ENCODE results near the gene SIRPG. TPM values are rescaled to one million over a fixed set of nuclear protein-coding genes. Genes with fewer than 3 reads are reported as not detected.

The SIRPG gene
- total and polyA plus RNA-seq, 10 of the 15 experiments (the other 5 are each of a cell fraction or from before 2014, with no cell fraction given), result 1.1 to 13.0 (median 4.1) TPM

DNA sequence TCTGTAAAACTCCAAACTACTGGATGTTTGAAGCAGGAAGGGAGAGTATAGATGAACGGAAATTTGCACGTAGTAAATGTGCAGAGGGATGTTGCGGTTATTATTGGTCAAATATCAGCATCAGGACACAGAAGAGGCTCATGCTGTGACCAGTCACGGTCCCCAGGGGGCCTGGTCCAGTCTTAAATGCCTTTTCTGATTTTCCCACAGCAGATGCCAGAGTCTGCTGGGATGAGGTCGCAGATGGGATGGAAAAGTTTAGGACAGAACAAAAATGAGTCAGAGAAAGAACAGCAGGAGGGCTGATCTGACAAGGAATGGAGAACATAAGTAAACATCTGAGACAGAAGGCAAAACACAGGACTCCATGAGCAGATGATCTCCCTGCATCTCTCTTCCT, 11.7 kb upstream of the SIRPG start:
- BruUV-seq (replicated peaks), result no TSS peak
- H3K4me1 ChIP-seq (ENCODE audit: control insufficient read depth, insufficient read depth, low read length), result peaks cover 15% of the 10 kb centered on the region

More for the DNA sequence above, 11.7 kb upstream of the SIRPG start:
- intact Hi-C loops (cut with micrococcal nuclease; ENCODE audit: unreplicated experiment), result no loop called here
- WGBS (ENCODE audit: insufficient coverage, insufficient replicate concordance, low lambda C conversion rate, missing lambda C conversion rate), result 48% methylated on average over 5 of the region's 5 CpGs
- RAD21 ChIA-PET (ENCODE audit: unreplicated experiment), result no interaction called here
- SMC1A ChIA-PET (ENCODE audit: uncharacterized antibody, unreplicated experiment), result no interaction called here
- Histone ChIP-seq H4K20me1 (ENCODE audit: control insufficient read depth, insufficient read depth) (no peaks in the 10 kb centered on the region), H3K4me2 (ENCODE audit: control insufficient read depth, insufficient read depth) (no peak overlapping the region), H3K36me3 (ENCODE audit: control insufficient read depth in 2 of 2, insufficient read depth in 2 of 2, low read length in 1 of 2) (no peaks in the 10 kb centered on the region), H3K27ac (ENCODE audit: control insufficient read depth, insufficient read depth) (no peak overlapping the region), H3K9ac (ENCODE audit: control insufficient read depth, insufficient read depth, low read length) (no peak overlapping the region), H3K4me3 (no peak overlapping the region), H2AFZ (ENCODE audit: control insufficient read depth, low read depth, low read length) (no peak overlapping the region), H3K79me2 (ENCODE audit: control insufficient read depth, insufficient read depth, low read length) (no peaks in the 10 kb centered on the region), H3K27me3 (replicated peaks in 1 of 2; ENCODE audit: control insufficient read depth in 2 of 2, insufficient read depth in 2 of 2, low read length in 1 of 2) (no peaks in the 10 kb centered on the region), H3K9me3 (replicated peaks; ENCODE audit: control insufficient read depth, insufficient read depth, low read length) (no peaks in the 10 kb centered on the region)
- FAIRE-seq (no peak), ATAC-seq (no peak), DNase-seq (ENCODE audit: low read depth, low spot score) (no peak)
- in situ Hi-C loops (cut with MboI), result no loop called here
- POLR2A ChIA-PET, result no interaction called here
- CTCF ChIA-PET, result no interaction called here
- TF ChIP-seq, protein P1, sequence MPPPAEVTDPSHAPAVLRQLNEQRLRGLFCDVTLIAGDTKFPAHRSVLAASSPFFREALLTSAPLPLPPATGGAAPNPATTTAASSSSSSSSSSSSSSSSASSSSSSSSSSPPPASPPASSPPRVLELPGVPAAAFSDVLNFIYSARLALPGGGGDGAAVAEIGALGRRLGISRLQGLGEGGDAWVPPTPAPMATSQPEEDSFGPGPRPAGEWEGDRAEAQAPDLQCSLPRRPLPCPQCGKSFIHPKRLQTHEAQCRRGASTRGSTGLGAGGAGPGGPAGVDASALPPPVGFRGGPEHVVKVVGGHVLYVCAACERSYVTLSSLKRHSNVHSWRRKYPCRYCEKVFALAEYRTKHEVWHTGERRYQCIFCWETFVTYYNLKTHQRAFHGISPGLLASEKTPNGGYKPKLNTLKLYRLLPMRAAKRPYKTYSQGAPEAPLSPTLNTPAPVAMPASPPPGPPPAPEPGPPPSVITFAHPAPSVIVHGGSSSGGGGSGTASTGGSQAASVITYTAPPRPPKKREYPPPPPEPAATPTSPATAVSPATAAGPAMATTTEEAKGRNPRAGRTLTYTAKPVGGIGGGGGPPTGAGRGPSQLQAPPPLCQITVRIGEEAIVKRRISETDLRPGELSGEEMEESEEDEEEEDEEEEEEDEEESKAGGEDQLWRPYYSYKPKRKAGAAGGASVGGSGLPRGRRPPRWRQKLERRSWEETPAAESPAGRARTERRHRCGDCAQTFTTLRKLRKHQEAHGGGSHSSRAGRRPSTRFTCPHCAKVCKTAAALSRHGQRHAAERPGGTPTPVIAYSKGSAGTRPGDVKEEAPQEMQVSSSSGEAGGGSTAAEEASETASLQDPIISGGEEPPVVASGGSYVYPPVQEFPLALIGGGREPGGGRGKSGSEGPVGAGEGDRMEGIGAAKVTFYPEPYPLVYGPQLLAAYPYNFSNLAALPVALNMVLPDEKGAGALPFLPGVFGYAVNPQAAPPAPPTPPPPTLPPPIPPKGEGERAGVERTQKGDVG (CRISPR knock-in tag; IDR thresholded peaks at IDR 0.05), result no peak
- TF ChIP-seq SIX5 (IDR thresholded peaks at IDR 0.05; ENCODE audit: low read depth, low read length, severe bottlenecking) (no peak), BHLHE40 (IDR thresholded peaks at IDR 0.05; ENCODE audit: borderline replicate concordance in 1 of 2, low read depth in 2 of 2, low read length in 1 of 2) (no peak)
- TF ChIP-seq, protein P2, sequence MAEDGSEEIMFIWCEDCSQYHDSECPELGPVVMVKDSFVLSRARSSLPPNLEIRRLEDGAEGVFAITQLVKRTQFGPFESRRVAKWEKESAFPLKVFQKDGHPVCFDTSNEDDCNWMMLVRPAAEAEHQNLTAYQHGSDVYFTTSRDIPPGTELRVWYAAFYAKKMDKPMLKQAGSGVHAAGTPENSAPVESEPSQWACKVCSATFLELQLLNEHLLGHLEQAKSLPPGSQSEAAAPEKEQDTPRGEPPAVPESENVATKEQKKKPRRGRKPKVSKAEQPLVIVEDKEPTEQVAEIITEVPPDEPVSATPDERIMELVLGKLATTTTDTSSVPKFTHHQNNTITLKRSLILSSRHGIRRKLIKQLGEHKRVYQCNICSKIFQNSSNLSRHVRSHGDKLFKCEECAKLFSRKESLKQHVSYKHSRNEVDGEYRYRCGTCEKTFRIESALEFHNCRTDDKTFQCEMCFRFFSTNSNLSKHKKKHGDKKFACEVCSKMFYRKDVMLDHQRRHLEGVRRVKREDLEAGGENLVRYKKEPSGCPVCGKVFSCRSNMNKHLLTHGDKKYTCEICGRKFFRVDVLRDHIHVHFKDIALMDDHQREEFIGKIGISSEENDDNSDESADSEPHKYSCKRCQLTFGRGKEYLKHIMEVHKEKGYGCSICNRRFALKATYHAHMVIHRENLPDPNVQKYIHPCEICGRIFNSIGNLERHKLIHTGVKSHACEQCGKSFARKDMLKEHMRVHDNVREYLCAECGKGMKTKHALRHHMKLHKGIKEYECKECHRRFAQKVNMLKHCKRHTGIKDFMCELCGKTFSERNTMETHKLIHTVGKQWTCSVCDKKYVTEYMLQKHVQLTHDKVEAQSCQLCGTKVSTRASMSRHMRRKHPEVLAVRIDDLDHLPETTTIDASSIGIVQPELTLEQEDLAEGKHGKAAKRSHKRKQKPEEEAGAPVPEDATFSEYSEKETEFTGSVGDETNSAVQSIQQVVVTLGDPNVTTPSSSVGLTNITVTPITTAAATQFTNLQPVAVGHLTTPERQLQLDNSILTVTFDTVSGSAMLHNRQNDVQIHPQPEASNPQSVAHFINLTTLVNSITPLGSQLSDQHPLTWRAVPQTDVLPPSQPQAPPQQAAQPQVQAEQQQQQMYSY (CRISPR knock-in tag; IDR thresholded peaks at IDR 0.05), result no peak

All from GM12878 (cell line).